GM19467 (cell line): ENCODE data around the gene DTL.

ENCODE experiments used
- ATAC-seq: cut with Tn5 transposase; IDR thresholded peaks from one replicate; pipeline ENCODE4 v1.9.1; 2021; ENCODE audit warnings: mild to moderate bottlenecking, moderate library complexity; ENCODE audit not compliant: unreplicated experiment

The DTL gene

DNA sequence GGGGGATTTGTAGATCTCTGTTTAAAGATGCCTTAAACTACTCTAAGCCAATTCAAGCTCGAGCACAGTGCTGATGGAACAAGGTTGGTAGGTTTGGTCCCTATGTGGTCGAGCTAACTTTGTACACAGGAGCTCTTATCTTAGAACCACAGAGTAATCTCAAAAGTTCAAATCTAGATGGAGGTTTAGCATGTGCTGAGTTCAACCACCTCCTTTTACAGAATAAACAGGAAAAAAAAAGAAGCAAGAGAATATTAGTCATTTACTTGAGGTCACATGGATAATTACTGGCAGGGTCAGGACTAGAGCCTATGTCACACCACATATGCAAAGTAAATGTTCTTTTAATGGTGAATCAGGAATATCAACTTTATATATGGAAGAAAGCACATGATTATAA lies 86.2 kb downstream of the DTL start:
- no peak for ATAC-seq

- no peak for ATAC-seq
Observed at GRCh38 chr1:212124690-212125582, 89.4 kb downstream of the DTL start.

DNA sequence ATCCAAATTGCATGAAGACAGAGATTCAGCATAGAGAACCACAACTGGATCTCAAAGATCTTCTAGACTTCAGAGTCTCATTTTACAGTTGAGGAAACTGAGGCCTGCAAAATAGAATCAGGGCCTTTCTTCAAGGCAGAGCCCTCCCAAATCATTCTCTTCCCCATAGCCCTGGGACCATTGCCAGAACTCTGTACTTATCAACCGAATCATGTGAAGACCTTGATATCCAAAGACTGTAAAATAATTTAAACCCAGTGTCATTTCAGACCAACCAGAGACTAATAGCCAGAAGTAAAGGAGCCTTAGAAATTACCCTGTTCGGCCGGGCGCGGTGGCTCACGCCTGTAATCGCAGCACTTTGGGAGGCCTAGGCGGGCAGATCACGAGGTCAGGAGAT lies 90.1 kb downstream of the DTL start:
- ATAC-seq: no peak

GRCh38 chr1:212127221-212127620 lies 91.7 kb downstream of the DTL start:
- ATAC-seq: no peak

DNA sequence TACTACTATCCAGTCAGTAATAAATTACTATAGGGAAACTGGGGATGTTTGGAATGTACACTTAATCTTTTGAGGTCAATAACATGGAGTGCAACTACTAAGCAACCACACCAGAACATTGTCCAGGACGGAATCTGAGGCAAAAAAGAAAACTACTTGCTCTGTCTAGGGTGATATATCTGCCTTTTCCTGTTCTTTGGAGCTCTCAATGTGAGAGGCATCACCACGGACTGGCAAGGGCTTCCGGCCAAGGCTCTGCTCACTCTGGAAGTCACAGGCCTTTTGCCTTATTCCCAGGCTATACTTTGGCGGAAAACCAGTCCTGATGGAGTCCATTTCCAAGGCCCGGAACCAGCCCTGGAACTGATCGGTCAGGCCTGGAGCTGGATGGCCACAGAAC lies 94.2 kb downstream of the DTL start:
- no peak for ATAC-seq

DNA sequence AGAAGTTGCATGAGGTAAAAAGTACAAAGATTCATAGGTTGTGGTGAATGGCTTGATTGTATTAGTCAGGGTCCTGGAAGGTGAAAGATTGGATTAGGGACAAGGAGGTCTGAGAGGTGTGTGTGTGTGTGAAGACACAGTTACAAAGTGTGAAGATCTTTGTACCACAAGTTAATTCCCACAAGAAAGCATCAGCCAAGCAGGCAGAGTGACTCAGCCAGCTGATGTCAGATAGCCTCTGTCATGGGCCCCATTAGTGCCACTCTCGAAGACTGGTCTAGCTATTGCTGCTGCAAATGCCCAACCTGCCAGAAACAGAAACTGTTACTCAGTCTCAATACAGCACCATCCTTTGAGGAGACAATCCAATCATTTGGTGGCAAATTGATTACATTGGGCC lies 96.5 kb downstream of the DTL start:
- ATAC-seq: no peak

DNA sequence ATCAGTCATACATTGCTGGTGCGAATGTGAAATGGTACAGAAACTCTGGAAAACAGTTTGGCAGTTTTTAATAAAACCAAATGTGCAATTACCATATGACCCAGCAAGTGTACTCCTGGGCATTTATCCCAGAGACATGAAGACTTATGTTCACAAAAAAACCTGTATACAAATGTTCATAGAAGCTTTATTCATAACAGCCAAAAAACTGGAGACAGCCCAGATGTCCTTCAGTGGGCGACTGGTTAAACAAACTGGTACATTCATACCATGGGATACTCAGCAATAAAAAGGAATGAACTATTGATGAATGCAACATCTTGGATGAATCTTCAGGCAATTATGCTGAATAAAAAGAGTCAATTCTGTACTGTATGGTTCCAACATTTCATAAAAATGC lies 97.8 kb downstream of the DTL start:
- no peak for ATAC-seq

- no peak for ATAC-seq
Observed at GRCh38 chr1:212135166-212135565, 99.6 kb downstream of the DTL start.

DNA sequence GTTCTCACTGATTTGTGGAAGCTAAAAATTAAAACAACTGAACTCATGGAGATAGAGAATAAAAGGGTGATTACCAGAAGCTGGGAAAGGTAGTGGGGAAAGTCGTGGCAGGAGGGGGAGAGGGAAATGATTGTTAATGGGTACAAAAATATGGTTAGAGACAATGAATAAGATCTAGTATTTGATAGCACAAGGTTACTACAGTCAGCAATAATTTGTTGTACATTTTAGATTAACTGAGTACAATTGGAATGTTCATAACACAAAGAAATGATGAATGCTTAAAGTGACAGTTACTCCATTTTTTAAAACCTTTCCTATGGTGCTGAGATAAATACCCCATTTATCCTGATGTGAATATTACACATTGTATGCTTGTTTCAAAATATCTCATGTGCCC lies 102.3 kb downstream of the DTL start:
- ATAC-seq: no peak

DNA sequence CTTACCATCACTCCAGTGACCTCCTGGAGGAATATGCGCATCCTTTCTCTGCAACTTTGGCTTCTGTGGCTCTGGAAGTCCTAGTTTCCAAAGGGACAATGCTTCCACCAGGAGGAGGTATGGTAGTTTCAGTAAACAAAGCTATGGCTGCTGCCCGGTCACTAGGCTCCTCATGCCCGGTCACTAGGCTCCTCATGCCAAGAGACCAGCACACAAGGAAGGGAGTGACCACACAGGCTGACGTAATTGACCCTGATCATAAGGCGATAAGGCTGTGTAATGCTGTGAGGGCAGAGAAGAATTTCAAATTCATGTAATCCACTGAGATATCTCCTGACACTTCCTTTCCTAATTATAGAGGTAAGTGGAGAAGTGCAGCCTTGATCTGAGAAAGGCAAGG lies 102.9 kb downstream of the DTL start:
- no peak for ATAC-seq

DNA sequence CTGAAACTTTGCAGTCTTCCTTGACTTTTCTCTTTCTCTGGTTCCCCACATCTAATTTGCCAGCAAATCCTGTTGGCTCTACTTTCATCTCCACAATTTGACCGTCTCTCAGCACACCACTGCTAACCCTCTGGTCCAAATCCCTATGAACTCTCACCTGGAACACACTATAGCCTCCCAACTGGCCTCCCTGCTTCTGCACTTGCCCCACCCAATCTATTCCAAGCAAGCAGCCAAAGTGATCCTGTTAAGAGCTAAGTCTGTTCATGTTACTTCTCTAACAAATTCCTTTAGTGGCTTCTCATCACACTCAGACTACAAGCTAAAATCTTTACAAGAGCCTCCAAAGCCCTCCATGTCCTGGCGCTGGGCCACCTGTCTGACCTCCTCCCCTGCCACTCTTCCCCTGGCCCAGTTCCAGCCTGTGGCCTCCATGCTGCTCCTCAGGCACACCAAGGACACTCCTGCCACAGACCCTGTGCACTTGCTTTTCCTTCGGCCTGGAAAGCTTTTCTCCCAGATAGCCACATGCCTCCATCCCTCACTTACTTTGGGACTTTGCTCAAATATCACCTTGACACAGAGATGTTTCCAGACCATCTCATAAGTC lies 104.1 kb downstream of the DTL start:
- no peak for ATAC-seq

DNA sequence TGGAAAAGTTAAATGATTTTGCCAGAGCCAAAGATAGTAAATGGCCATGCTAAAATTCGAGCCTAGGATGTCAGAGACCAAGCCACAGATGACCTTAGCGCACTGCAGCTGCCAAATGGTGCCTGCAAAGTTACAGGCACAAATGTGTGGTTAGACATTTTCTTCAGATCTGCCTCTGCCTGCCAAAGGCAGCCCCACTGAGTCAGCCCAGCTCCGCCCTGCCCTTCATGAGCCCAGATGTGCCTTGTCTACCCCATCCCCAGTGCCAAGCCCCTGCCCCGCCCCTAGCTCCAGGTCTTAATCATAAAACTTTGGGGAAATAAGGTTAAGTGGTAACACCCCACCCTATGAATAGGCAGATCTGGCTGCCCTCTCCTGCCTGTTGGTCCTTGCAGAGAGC lies 105.9 kb downstream of the DTL start:
- no peak for ATAC-seq

- ATAC-seq: no peak
Observed at GRCh38 chr1:212142883-212143530, 107.5 kb downstream of the DTL start.

GRCh38 chr1:212147581-212148033 lies 112.1 kb downstream of the DTL start:
- ATAC-seq: no peak

DNA sequence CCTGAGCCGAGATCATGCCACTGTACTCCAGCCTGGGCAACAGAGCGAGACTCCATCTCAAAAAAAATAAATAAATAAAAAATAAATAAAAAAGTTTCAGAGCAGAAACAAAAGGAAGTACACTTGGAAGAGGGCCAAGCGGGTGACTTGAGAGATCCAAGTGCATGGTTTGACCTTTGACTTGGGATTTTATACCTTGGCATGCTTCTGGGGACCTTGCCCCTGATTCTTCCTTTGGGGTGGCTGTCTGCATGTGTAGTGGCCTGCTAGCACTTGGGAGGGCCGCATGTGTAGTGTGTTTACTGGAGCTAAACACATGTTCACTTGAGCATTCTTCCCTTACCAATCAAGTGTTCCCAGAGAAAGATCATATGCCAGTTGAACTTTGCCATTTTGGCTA lies 114.0 kb downstream of the DTL start:
- no peak for ATAC-seq

GRCh38 chr1:212152308-212152693 lies 116.8 kb downstream of the DTL start:
- ATAC-seq: no peak

GRCh38 chr1:212152869-212153268 lies 117.3 kb downstream of the DTL start:
- ATAC-seq: no peak

DNA sequence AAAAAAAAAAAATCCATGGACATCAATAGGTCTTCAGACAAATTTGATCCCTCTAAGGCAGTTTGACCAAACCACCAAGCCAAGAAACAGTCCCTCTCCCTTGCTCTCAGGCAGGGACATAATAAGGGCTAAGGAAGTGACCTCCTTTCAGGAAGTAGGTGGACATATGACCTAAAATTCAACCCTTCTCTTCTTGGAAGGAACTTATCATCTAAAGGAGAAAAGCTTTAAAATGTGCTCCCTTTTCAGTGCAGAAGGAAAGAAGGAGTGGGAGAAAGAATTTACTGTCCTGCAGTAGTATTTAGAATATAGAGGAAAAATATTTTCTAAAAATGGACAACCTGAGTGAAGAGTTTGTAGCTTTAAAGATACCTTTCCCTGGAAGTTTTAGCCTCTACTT lies 118.1 kb downstream of the DTL start:
- no peak for ATAC-seq
